SK-N-SH (cell line): ENCODE measurements around the gene HDAC4. TPM values are rescaled to one million over a fixed set of nuclear protein-coding genes. Genes with fewer than 3 reads are reported as not detected.

Source experiments
- CTCF ChIA-PET: fragments of 300-600, 350-600 bp; formaldehyde crosslinking; extraction: SDS; loops from one replicate; lab custom pipeline; 2021; lab: Yijun Ruan, JAX
- POLR2A ChIA-PET: fragments of 350-600 bp; sonication (Branson Sonifier 250); formaldehyde crosslinking; extraction: SDS; loops from one replicate; lab custom pipeline; 2020; ENCODE audit warnings: antibody characterized with exemption, inconsistent platforms; lab: Yijun Ruan, JAX
- DNase-seq: peaks from one replicate; pipeline ENCODE4 v3.0.0; 2012
- H2AFZ ChIP-seq: fragments of 200-600 bp; sonication (generic); 2 replicates; pipeline ENCODE4 v1.8.1; 2016; ENCODE audit warnings: antibody characterized with exemption, mild to moderate bottlenecking, low read depth
- H3F3A ChIP-seq: fragments of 200-600 bp; sonication (generic); replicated peaks from 2 replicates; pipeline ENCODE3; 2016; ENCODE audit warnings: antibody characterized with exemption, mild to moderate bottlenecking; ENCODE audit not compliant: insufficient read depth
- H3K27ac ChIP-seq, 2 experiments: fragments of 200-500 bp in 1 of 2; fragments of 200-600 bp in 1 of 2; sonication (Bioruptor generic) in 1 of 2; sonication (generic), shearing (Covaris generic) in 1 of 2; 2 replicates each; pipeline versions ENCODE4 v1.5.1 to v1.6.1; 2014 to 2016; ENCODE audit warnings: low read depth in 2 of 2, inconsistent platforms in 1 of 2, low read length in 1 of 2, mild to moderate bottlenecking in 1 of 2, mixed read lengths in 1 of 2
- H3K27me3 ChIP-seq: fragments of 200-600 bp; sonication (generic), shearing (Covaris generic); 2 replicates; pipeline ENCODE4 v1.6.1; 2016; ENCODE audit warnings: mixed run types; ENCODE audit not compliant: insufficient read depth
- H3K36me3 ChIP-seq, 2 experiments: fragments of 200-500 bp in 1 of 2; fragments of 200-600 bp in 1 of 2; sonication (Bioruptor generic) in 1 of 2; sonication (generic) in 1 of 2; replicated peaks in 1 of 2; 2 replicates each; pipeline versions ENCODE3 to v1.5.1; 2014 to 2016; ENCODE audit warnings: low read length in 1 of 2, mild to moderate bottlenecking in 1 of 2; ENCODE audit not compliant: insufficient read depth in 2 of 2, control insufficient read depth in 1 of 2
- H3K4me1 ChIP-seq, 2 experiments: fragments of 200-500 bp in 1 of 2; fragments of 200-600 bp in 1 of 2; sonication (Bioruptor generic) in 1 of 2; sonication (generic), shearing (Covaris generic) in 1 of 2; 2 replicates each; pipeline versions ENCODE4 v1.5.1 to v1.6.1; 2014 to 2016; ENCODE audit warnings: low read depth in 1 of 2, low read length in 1 of 2, mixed run types in 1 of 2; ENCODE audit not compliant: insufficient read depth in 2 of 2, control insufficient read depth in 1 of 2
- H3K4me2 ChIP-seq: fragments of 200-600 bp; sonication (generic), shearing (Covaris generic); 2 replicates; pipeline ENCODE4 v1.6.1; 2017; ENCODE audit warnings: mixed run types
- H3K4me3 ChIP-seq, 2 experiments: fragments of 200-500 bp in 1 of 2; fragments of 200-600 bp in 1 of 2; sonication (Bioruptor generic) in 1 of 2; sonication (generic), shearing (Covaris generic) in 1 of 2; 2 replicates each; pipeline versions ENCODE4 v1.5.1 to v1.8.1; 2014 to 2016; ENCODE audit warnings: low read depth in 2 of 2, inconsistent platforms in 1 of 2, low read length in 1 of 2, mild to moderate bottlenecking in 1 of 2, mixed read lengths in 1 of 2, moderate library complexity in 1 of 2
- H3K79me2 ChIP-seq: fragments of 200-600 bp; sonication (generic); 2 replicates; pipeline ENCODE4 v1.8.1; 2017; ENCODE audit warnings: mild to moderate bottlenecking; ENCODE audit not compliant: insufficient read depth
- H3K9ac ChIP-seq: fragments of 200-600 bp; sonication (generic); 2 replicates; pipeline ENCODE4 v1.6.1; 2017; ENCODE audit warnings: mixed run types
- H3K9me2 ChIP-seq: fragments of 200-600 bp; sonication (generic); 2 replicates; pipeline ENCODE4 v1.6.1; 2017; ENCODE audit warnings: mixed run types
- H3K9me3 ChIP-seq: fragments of 200-600 bp; sonication (generic); 2 replicates; pipeline ENCODE4 v1.6.1; 2017; ENCODE audit warnings: mixed run types, mild to moderate bottlenecking, moderate library complexity
- H4K20me1 ChIP-seq: fragments of 200-600 bp; sonication (generic); 2 replicates; pipeline ENCODE4 v1.6.1; 2017; ENCODE audit warnings: mild to moderate bottlenecking, mixed run types; ENCODE audit not compliant: insufficient read depth
- CTCF ChIP-seq: fragments of 200-600 bp; sonication (generic); IDR thresholded peaks from 2 replicates; pipeline ENCODE4 v1.6.1; 2017; ENCODE audit warnings: antibody characterized with exemption, mild to moderate bottlenecking, moderate library complexity
- ELF1 ChIP-seq: IDR thresholded peaks from 2 replicates; pipeline ENCODE4 v1.4.0; 2012
- EZH2phosphoT487 ChIP-seq: fragments of 200-600 bp; sonication (generic); IDR thresholded peaks from 2 replicates; pipeline ENCODE4 v1.6.1; 2017; ENCODE audit warnings: low read depth, mixed run types, mild to moderate bottlenecking, antibody characterized with exemption, moderate library complexity, borderline replicate concordance
- FOXJ3 ChIP-seq: sonication (generic); formaldehyde crosslinking; IDR thresholded peaks from 2 replicates; pipeline ENCODE4 v1.5.1; 2020; ENCODE audit warnings: mild to moderate bottlenecking, missing genetic modification reagents
- FOXM1 ChIP-seq: IDR thresholded peaks from 2 replicates; pipeline ENCODE4 v1.4.0; 2012; ENCODE audit warnings: low read depth, mild to moderate bottlenecking
- MAX ChIP-seq: IDR thresholded peaks from 2 replicates; pipeline ENCODE4 v1.4.0; 2012; ENCODE audit warnings: low read depth
- MEF2A ChIP-seq: IDR thresholded peaks from 2 replicates; pipeline ENCODE4 v1.4.0; 2012; ENCODE audit warnings: low read depth, borderline replicate concordance
- RAD21 ChIP-seq: IDR thresholded peaks from 2 replicates; pipeline ENCODE4 v1.6.1; 2012; ENCODE audit warnings: mild to moderate bottlenecking, low read length
- RCOR1 ChIP-seq: fragments of 150-350 bp; IDR thresholded peaks from 2 replicates; pipeline ENCODE4 v1.6.1; 2017; ENCODE audit warnings: antibody characterized with exemption, low read length
- REST ChIP-seq: IDR thresholded peaks from 2 replicates; pipeline ENCODE4 v1.6.1; 2012; ENCODE audit warnings: mild to moderate bottlenecking, low read depth, low read length, moderate library complexity
- RFX5 ChIP-seq: IDR thresholded peaks from 2 replicates; pipeline ENCODE4 v1.6.1; 2012; ENCODE audit warnings: mild to moderate bottlenecking, improper control_type of control experiment, low read length
- TAF1 ChIP-seq: IDR thresholded peaks from 2 replicates; pipeline ENCODE4 v1.6.1; 2012; ENCODE audit warnings: low read depth, mild to moderate bottlenecking, low read length, moderate library complexity, borderline replicate concordance
- TCF12 ChIP-seq: IDR thresholded peaks from 2 replicates; pipeline ENCODE4 v1.4.0; 2012
- USF1 ChIP-seq: IDR thresholded peaks from 2 replicates; pipeline ENCODE4 v1.4.0; 2012; ENCODE audit warnings: low read depth, borderline replicate concordance
- USF2 ChIP-seq: fragments of 150-350 bp; IDR thresholded peaks from 2 replicates; pipeline ENCODE4 v1.6.1; 2017; ENCODE audit warnings: antibody characterized with exemption, low read length, low read depth, borderline replicate concordance
- YY1 ChIP-seq: IDR thresholded peaks from 2 replicates; pipeline ENCODE4 v1.4.0; 2012; ENCODE audit warnings: low read depth, mild to moderate bottlenecking
- WGBS: methylation state at CpG from one replicate; pipeline ENCODE4 v1.1.6; 2017; ENCODE audit warnings: low lambda C conversion rate; 5-methylcytosine and 5-hydroxymethylcytosine counted together
- polyA plus RNA-seq, 3 experiments: library from polyadenylated mRNA; depleted of rRNA; stranded (reverse); fragments of >200 nt; gene quantifications; 2 replicates each; pipeline ENCODE4 v1.2.3, GENCODE V29; 2012

The HDAC4 gene
- polyA plus RNA-seq, 1 of the 3 experiments (the other 2 are of a cell fraction) = 5.5 TPM

- Histone ChIP-seq H3K36me3 (peaks cover 0 to 4% of the 10 kb centered on the region in 2 experiments), H3K27ac (peak overlapping the region in 1 of 2 experiments; percentile 86; a peak in 2 of 4 replicates), H3F3A (no peaks in the 10 kb centered on the region), H3K27me3 (no peaks in the 10 kb centered on the region), H3K4me3 (no peak overlapping the region), H3K9me2 (no peaks in the 10 kb centered on the region), H3K4me2 (no peak overlapping the region), H3K4me1 (peaks cover 0 to 60% of the 10 kb centered on the region in 2 experiments; a peak in 2 of 4 replicates), H2AFZ (no peak overlapping the region), H4K20me1 (no peaks in the 10 kb centered on the region), H3K9me3 (no peaks in the 10 kb centered on the region), H3K9ac (no peak overlapping the region), H3K79me2 (no peaks in the 10 kb centered on the region)
- ChIA-PET POLR2A (no interaction called here), CTCF (interaction anchor here (1.4 kb wide), 1 partner anchor 24 kb away, joined by 3 read pairs; no protein-coding TSS in a partner anchor)
- WGBS = 82% methylated on average over 9 of the region's 14 CpGs
- TF ChIP-seq FOXM1 (no peak), EZH2phosphoT487 (no peak), MAX (no peak), MEF2A (no peak), YY1 (no peak), ELF1 (no peak), FOXJ3 (CRISPR knock-in tag) (no peak), CTCF (no peak), REST (no peak), USF1 (no peak), RFX5 (no peak), TCF12 (no peak), USF2 (no peak), RAD21 (no peak), RCOR1 (no peak), TAF1 (no peak)
- peak; percentile 55 for DNase-seq
Observed at GRCh38 chr2:239082425-239082824, 318.4 kb downstream of the HDAC4 start.
